HG03354 (cell line): ENCODE results near the gene KCNMB1.

Experiments
- ATAC-seq: cut with Tn5 transposase; IDR thresholded peaks from one replicate; pipeline ENCODE4 v1.9.1; 2021; ENCODE audit warnings: mild to moderate bottlenecking; ENCODE audit not compliant: unreplicated experiment, poor library complexity, severe bottlenecking

The KCNMB1 gene

GRCh38 chr5:170418736-170419135, 29.6 kb upstream of the KCNMB1 start:
- ATAC-seq = no peak

- ATAC-seq = no peak
Measured at GRCh38 chr5:170416526-170416925, 27.4 kb upstream of the KCNMB1 start.

- no peak for ATAC-seq
Measured at GRCh38 chr5:170414786-170415185, 25.6 kb upstream of the KCNMB1 start.

GRCh38 chr5:170413897-170414296, 24.7 kb upstream of the KCNMB1 start:
- no peak for ATAC-seq

GRCh38 chr5:170411100-170411499, 21.9 kb upstream of the KCNMB1 start:
- ATAC-seq = no peak

GRCh38 chr5:170410401-170410800, 21.2 kb upstream of the KCNMB1 start:
- ATAC-seq = no peak

GRCh38 chr5:170408877-170409660, 19.9 kb upstream of the KCNMB1 start:
- ATAC-seq = no peak

GRCh38 chr5:170408226-170408625, 19.1 kb upstream of the KCNMB1 start:
- no peak for ATAC-seq

GRCh38 chr5:170407062-170407461, 17.9 kb upstream of the KCNMB1 start:
- no peak for ATAC-seq

GRCh38 chr5:170405817-170406216, 16.6 kb upstream of the KCNMB1 start:
- ATAC-seq = no peak

GRCh38 chr5:170404398-170404797, 15.2 kb upstream of the KCNMB1 start:
- ATAC-seq = peak; percentile 59

GRCh38 chr5:170403675-170404074, 14.5 kb upstream of the KCNMB1 start:
- ATAC-seq = no peak

GRCh38 chr5:170402508-170402907, 13.3 kb upstream of the KCNMB1 start:
- no peak for ATAC-seq

GRCh38 chr5:170397059-170397458, 7.9 kb upstream of the KCNMB1 start:
- no peak for ATAC-seq

GRCh38 chr5:170393958-170394357, 4.8 kb upstream of the KCNMB1 start:
- ATAC-seq = no peak

GRCh38 chr5:170393235-170393634, 4.1 kb upstream of the KCNMB1 start:
- ATAC-seq = no peak

- no peak for ATAC-seq
Measured at GRCh38 chr5:170390472-170390871, 1.3 kb upstream of the KCNMB1 start.

GRCh38 chr5:170389550-170389892, 354 bp upstream of the KCNMB1 start:
- no peak for ATAC-seq

- ATAC-seq = no peak
Measured at GRCh38 chr5:170387775-170388639, 1.2 kb downstream of the KCNMB1 start.

- ATAC-seq = no peak
Measured at GRCh38 chr5:170386743-170387395, 2.3 kb downstream of the KCNMB1 start.

- ATAC-seq = no peak
Measured at GRCh38 chr5:170383227-170383626, 5.9 kb downstream of the KCNMB1 start.
